GM12801 (cell line): ENCODE data around the gene FRAT1.

Experiments
- TF ChIP-seq, protein P1 (sequence below): IDR thresholded peaks from one replicate; pipeline ENCODE4 v1.5.1; 2011; ENCODE audit warnings: control low read depth; ENCODE audit not compliant: insufficient read length; ENCODE audit errors: extremely low read depth

The FRAT1 gene

DNA sequence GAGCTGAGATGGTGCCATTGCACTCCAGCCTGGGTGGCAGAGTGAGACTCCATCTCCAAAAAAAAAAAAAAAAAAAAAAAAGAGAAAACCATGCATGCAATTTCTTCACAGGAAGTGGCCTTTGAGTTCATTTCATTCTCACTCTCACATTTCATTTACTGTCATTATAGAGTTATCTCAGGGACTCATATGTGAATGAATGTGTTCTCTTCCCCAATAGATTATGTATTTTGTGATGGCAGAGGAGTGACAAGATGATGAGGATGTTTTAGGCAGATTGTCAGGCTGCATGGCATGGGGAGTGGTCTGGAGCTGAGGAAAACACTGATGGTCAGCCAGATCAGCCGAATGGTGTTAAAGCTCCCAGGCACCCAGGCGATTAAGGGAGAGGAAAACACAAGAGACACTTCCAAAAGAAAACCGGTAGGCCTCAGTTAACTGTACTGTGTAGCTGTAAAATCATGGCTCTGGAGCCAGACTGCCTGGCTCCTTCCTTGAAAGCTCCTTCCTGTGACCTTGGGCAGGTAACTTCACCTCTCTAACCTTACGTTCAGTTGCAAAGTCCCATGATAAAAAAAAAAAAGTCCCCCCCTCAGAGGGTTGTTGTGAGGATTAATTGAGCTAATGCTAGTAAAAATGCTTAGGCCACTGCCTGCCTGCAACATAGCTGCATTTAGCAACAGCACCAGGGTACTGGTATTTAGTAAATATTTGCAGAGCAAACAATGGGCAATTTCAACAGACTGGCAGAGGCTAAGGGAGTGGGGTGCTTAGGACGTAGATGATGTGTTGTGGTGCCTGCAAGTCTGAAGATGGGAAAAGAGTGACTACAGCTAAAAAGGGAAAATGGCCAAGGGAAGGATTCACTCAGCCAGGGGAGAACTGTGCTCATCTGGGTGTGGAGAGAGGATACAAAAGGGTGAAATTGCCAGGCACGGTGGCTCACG lies 8.6 kb downstream of the FRAT1 start:
- TF ChIP-seq, protein P1, sequence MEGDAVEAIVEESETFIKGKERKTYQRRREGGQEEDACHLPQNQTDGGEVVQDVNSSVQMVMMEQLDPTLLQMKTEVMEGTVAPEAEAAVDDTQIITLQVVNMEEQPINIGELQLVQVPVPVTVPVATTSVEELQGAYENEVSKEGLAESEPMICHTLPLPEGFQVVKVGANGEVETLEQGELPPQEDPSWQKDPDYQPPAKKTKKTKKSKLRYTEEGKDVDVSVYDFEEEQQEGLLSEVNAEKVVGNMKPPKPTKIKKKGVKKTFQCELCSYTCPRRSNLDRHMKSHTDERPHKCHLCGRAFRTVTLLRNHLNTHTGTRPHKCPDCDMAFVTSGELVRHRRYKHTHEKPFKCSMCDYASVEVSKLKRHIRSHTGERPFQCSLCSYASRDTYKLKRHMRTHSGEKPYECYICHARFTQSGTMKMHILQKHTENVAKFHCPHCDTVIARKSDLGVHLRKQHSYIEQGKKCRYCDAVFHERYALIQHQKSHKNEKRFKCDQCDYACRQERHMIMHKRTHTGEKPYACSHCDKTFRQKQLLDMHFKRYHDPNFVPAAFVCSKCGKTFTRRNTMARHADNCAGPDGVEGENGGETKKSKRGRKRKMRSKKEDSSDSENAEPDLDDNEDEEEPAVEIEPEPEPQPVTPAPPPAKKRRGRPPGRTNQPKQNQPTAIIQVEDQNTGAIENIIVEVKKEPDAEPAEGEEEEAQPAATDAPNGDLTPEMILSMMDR: no peak

DNA sequence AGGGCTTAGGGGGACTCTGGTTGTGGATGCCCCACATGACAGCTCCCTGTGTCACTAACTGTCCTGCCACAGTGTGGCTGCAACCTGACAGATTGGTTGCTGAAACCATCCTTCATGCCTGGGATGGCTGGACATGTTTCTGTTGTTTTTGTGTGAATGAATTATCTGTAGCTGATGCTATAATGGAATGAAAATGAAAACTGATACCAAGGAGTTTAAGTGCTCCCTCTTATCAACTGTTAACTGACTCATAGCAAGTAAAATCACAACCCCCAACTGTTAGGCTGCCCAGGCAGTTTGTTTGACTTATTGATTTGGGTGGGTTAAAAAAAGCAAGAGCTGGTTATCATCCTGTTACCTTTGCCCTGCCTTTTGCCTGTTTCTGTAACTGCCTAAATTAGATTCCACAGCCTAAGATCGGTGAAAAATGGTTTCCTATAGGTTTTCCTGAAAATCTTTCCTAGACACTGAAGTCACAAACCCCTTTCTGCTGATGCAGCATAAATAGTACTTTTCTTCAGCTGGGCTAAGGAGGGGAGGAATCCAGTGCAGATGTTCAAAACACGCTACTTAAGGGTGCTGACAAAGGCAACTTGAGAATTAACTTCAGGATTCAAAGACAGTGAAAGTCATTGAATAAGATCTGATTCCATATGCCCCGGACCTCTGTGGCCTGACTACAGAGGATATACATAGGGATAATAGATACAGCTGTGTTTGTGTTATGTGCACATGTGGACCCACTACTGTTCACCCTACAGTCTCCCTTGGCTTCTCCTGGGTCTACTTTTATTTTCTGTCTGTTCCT lies 9.8 kb downstream of the FRAT1 start:
- TF ChIP-seq, protein P1: no peak

DNA sequence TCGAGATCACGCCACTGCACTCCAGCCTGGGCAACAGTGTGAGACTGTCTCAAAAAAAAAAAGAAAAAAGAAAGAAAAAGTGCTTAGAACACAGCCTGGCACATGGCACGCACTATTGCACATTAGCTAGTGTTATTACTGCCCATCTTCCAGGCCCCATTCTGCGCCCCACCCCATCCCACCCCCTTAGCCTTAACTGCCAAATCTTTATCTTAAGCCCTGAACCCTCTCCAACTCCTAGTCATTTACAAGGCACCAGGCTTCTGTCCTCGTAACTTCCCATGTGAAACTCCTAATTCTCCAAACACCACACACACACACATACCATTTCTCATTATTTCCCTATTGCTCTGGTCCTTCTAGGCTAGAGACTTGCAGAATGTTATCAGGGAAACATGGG lies 10.7 kb downstream of the FRAT1 start:
- TF ChIP-seq, protein P1: no peak

DNA sequence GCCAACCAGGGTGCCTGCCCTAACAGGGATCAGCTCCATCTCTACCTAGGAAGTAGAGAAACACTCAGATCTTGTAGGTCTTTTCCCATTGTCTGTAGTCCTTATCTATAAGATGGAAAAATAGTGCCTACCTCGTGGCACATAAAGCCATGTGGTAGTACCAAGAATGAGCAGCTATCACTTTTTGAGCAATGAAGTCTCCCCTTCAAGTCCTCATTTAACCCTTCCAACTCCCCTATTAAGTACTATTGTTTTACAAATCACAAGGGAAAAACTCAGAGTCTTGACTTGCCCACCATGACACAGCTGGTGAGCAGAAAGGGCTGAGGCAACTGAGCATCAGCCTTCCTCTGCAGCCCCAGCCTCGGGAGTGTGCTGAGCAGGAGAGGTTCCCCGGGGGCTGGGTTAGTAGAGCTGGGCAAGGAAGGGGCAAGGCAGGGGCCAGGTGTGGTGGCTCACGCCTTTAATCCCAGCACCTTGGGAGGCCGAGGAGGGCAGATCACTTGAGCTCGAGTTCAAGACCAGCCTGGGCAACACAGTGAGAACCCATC lies 12.2 kb downstream of the FRAT1 start:
- TF ChIP-seq, protein P1: no peak

DNA sequence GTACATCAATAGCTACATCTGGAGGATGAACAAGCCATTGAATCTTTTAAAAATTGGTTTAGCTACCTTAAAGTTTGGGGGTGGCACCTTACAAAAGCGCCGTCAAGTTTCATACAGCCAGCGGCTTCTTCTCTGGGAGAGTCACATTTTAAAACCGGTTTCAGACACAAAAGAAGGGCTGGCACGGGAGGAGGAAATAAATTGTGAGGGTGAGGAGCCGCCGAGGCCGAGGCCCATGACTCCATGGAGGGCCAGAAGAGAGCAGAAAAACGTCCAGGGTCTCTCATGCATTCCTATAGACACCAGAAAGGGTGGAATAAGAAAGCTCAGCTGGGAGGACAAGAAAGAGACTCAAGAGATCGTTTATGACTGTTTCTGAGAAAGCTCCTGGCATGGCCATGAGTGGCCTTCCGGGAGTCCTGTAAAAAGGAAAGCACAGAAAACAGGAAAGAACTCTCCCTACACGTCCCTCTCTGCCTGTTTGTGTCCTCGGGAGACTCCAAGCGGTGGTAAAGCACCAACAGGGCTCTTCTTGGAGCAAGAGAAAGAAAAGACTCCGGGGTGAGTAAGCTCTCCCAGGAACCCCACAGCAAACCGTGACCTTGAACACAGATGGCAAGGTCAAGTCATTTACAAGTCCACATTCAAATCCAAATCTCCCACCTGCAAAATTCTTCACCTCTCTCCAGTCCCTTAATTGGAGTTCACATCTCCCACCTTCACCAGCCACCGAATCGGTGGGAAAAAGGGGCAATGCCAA lies 13.7 kb downstream of the FRAT1 start:
- TF ChIP-seq, protein P1: no peak

DNA sequence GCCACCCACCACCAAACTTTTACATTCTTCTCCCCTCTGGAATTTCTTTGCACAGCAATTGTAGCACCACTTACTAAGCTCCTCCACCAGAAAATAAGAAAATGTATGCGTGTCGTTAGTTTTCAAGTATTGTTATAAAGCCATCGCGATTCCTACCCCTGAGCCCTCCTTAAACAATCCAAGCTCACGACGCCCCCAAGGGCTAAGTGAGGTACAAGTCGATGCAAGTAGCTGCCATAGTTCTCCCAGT lies 14.2 kb downstream of the FRAT1 start:
- TF ChIP-seq, protein P1: no peak
